AG04450 (cell line): ENCODE data around the gene APBB2. TPM values are rescaled to one million over a fixed set of nuclear protein-coding genes. Genes with fewer than 3 reads are reported as not detected.

Source experiments
- CTCF ChIA-PET: fragments of 300-600, 350-600 bp; formaldehyde crosslinking; extraction: SDS; loops from one replicate; lab custom pipeline; 2022; ENCODE audit warnings: antibody characterized with exemption, inconsistent platforms; lab: Charles Lee
- POLR2A ChIA-PET: fragments of 350-600 bp; formaldehyde crosslinking; extraction: SDS; loops from one replicate; lab custom pipeline; 2021; ENCODE audit warnings: antibody characterized with exemption, inconsistent platforms; lab: Yijun Ruan, JAX
- DNase-seq: peaks from one replicate; pipeline ENCODE4 v3.0.0-alpha.2; 2011; ENCODE audit warnings: low read depth, low spot score
- H3K27ac ChIP-seq: one replicate; pipeline ENCODE4 v1.5.1; 2012; ENCODE audit warnings: low read depth, low read length, control low read depth
- H3K27me3 ChIP-seq: one replicate; pipeline ENCODE4 v1.6.0; 2012; ENCODE audit warnings: low read length; ENCODE audit not compliant: control insufficient read depth, insufficient read depth
- H3K4me3 ChIP-seq: 2 replicates; pipeline ENCODE4 v1.5.1; 2011; ENCODE audit warnings: mild to moderate bottlenecking, low read depth, low read length, control low read depth
- H3K9me3 ChIP-seq: 2 replicates; pipeline ENCODE4 v1.5.1; 2012; ENCODE audit warnings: low read length; ENCODE audit not compliant: control insufficient read depth, insufficient read depth
- CTCF ChIP-seq: IDR thresholded peaks from 2 replicates; pipeline ENCODE4 v1.5.1; 2011; ENCODE audit warnings: low read depth, low read length, control low read depth, inconsistent platforms
- polyA plus RNA-seq: library from polyadenylated mRNA; depleted of rRNA; stranded (reverse); fragments of >200 nt; gene quantifications from 2 replicates; pipeline ENCODE4 v1.2.3, GENCODE V29; 2011

The APBB2 gene
- polyA plus RNA-seq, 1 experiment, result 52.7 TPM

- no peaks in the 10 kb centered on the region for H3K27me3 ChIP-seq
- peaks cover 4% of the 10 kb centered on the region; the same call in 1 of the 2 replicates for H3K9me3 ChIP-seq
- TF ChIP-seq CTCF, result no peak
- DNase-seq, result no peak
- CTCF ChIA-PET, result no interaction called here
- no peak overlapping the region for H3K27ac ChIP-seq
- POLR2A ChIA-PET, result interaction anchor here (0.6 kb wide), 1 partner anchor 12 kb away, joined by 5 read pairs; no protein-coding TSS in a partner anchor
- H3K4me3 ChIP-seq, result no peak overlapping the region
Observed at GRCh38 chr4:41044165-41044564, 170.2 kb downstream of the APBB2 start.

GRCh38 chr4:41043465-41043864 lies 170.9 kb downstream of the APBB2 start:
- CTCF ChIA-PET, result no interaction called here

GRCh38 chr4:41041551-41041950 lies 172.8 kb downstream of the APBB2 start:
- CTCF ChIA-PET, result interaction anchor here (0.6 to 1.2 kb wide), 3 partner anchors 22 to 117 kb away, joined by 3 to 4 read pairs (median 4); no protein-coding TSS in a partner anchor
- no peak for DNase-seq
- H3K9me3 ChIP-seq, result peaks cover 4% of the 10 kb centered on the region; the same call in 1 of the 2 replicates
- no peak for TF ChIP-seq CTCF
- H3K4me3 ChIP-seq, result no peak overlapping the region
- no peak overlapping the region for H3K27ac ChIP-seq
- no peaks in the 10 kb centered on the region for H3K27me3 ChIP-seq
- POLR2A ChIA-PET, result no interaction called here

More at GRCh38 chr4:41043465-41043864, 170.9 kb downstream of the APBB2 start:
- POLR2A ChIA-PET, result no interaction called here
- no peaks in the 10 kb centered on the region for H3K27me3 ChIP-seq
- no peak overlapping the region for H3K27ac ChIP-seq
- no peak for DNase-seq
- H3K4me3 ChIP-seq, result no peak overlapping the region
- peaks cover 4% of the 10 kb centered on the region; the same call in 1 of the 2 replicates for H3K9me3 ChIP-seq
- TF ChIP-seq CTCF, result no peak

- Histone ChIP-seq H3K27ac (no peak overlapping the region), H3K4me3 (no peak overlapping the region), H3K9me3 (no peaks in the 10 kb centered on the region), H3K27me3 (no peaks in the 10 kb centered on the region)
- DNase-seq, result no peak
- no peak for TF ChIP-seq CTCF
- CTCF ChIA-PET, result no interaction called here
- POLR2A ChIA-PET, result no interaction called here
Observed at GRCh38 chr4:41039317-41039716, 175.0 kb downstream of the APBB2 start.

- no peak for TF ChIP-seq CTCF
- Histone ChIP-seq H3K9me3 (no peaks in the 10 kb centered on the region), H3K27ac (no peak overlapping the region), H3K27me3 (no peaks in the 10 kb centered on the region), H3K4me3 (no peak overlapping the region)
- CTCF ChIA-PET, result interaction anchor here (0.9 kb wide), 1 partner anchor 9 kb away, joined by 3 read pairs; no protein-coding TSS in a partner anchor
- POLR2A ChIA-PET, result no interaction called here
- no peak for DNase-seq
Observed at GRCh38 chr4:41038304-41038703, 176.0 kb downstream of the APBB2 start.
